Astrocyte of the cerebellum (primary cell): ENCODE results near the gene MMP20.
A peak's percentile ranks its signal among the peaks of the same experiment; 100 is the strongest.

Source experiments
- DNase-seq: peaks from one replicate; pipeline ENCODE4 v3.0.0-alpha.2; 2011; ENCODE audit warnings: low read depth
- H3K4me3 ChIP-seq: 2 replicates; pipeline ENCODE4 v1.5.1; 2011; ENCODE audit warnings: mild to moderate bottlenecking, low read depth, low read length, moderate library complexity
- CTCF ChIP-seq: IDR thresholded peaks from 2 replicates; pipeline ENCODE4 v1.5.1; 2012; ENCODE audit warnings: low read length, low read depth, moderate library complexity, mild to moderate bottlenecking; ENCODE audit errors: missing control alignments
- in situ Hi-C: cut with HindIII; loops from 2 replicates; pipeline ENCODE4 v1.10.0; 2017; ENCODE audit warnings: low sequenced_read_pairs

Gene MMP20

GRCh38 chr11:102559839-102560238, 65.3 kb downstream of the MMP20 start:
- no peak overlapping the region for H3K4me3 ChIP-seq
- in situ Hi-C loops: no loop called here
- no peak for DNase-seq
- no peak for TF ChIP-seq CTCF

GRCh38 chr11:102555091-102555490, 70.0 kb downstream of the MMP20 start:
- no peak for DNase-seq
- in situ Hi-C loops: no loop called here
- H3K4me3 ChIP-seq: no peak overlapping the region
- no peak for TF ChIP-seq CTCF

- in situ Hi-C loops: no loop called here
- TF ChIP-seq CTCF: no peak
- H3K4me3 ChIP-seq: no peak overlapping the region
- DNase-seq: no peak
Observed at GRCh38 chr11:102553835-102554282, 71.3 kb downstream of the MMP20 start.

- in situ Hi-C loops: no loop called here
- TF ChIP-seq CTCF: no peak
- DNase-seq: peak; percentile 87
- no peak overlapping the region for H3K4me3 ChIP-seq
Observed at GRCh38 chr11:102552447-102553194, 72.5 kb downstream of the MMP20 start.

- no peak for TF ChIP-seq CTCF
- DNase-seq: no peak
- in situ Hi-C loops: no loop called here
- no peak overlapping the region for H3K4me3 ChIP-seq
Observed at GRCh38 chr11:102552020-102552419, 73.1 kb downstream of the MMP20 start.

GRCh38 chr11:102551169-102551781, 73.9 kb downstream of the MMP20 start:
- H3K4me3 ChIP-seq: no peak overlapping the region
- TF ChIP-seq CTCF: no peak
- in situ Hi-C loops: no loop called here
- no peak for DNase-seq
